D721Med (cell line): ENCODE data around the gene HOXA7.

Source experiments
- DNase-seq: peaks from one replicate; pipeline ENCODE4 v3.0.0; 2011; ENCODE audit warnings: low spot score; ENCODE audit not compliant: insufficient read length
- FAIRE-seq: peaks from 2 replicates; lab custom pipeline; 2011; peaks lifted over from hg19 to GRCh38; lab: Jason Lieb, UNC
- CTCF ChIP-seq: IDR thresholded peaks from 2 replicates; pipeline ENCODE4 v1.5.1; 2012; ENCODE audit warnings: mild to moderate bottlenecking, control low read depth; ENCODE audit not compliant: insufficient read depth; ENCODE audit errors: missing control alignments

HOXA7 gene

DNA sequence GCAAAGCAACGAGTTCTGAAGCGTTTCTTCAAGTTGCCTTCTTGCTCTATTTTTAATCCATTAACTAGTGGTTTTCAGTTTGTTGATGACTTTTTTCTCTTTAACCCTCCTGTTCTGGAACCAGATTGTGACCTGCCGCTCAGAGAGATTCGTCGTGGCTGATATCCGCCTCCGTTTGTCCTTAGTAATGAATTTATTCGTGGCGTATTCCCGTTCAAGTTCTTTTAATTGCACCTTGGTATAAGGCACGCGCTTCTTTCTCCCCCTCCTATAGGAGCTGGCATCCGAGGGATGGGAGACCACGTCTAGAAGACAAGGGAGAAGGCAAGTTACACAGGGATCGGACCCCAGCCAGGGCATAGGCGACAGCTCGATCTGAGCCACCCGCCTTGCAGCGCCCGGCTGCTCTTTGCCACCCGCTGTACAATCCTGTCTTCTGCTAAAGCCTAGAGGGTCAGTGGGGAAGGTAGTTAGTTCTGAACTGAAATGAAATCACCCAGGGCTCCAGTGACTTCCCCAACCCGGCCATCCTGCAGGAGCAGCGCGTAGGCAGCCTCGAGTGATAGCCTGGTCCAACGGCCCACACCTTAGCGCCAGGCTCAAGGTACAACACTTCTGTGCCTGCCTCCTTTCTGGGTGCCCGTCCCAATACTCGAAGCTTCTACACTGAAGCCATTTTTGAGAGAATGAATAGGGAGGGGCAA is 41.8 kb upstream of the HOXA7 start:
- TF ChIP-seq CTCF, result no peak
- FAIRE-seq (no peak), DNase-seq (no peak)

GRCh38 chr7:27197137-27198042 is 40.9 kb upstream of the HOXA7 start:
- FAIRE-seq (peak; percentile 77), DNase-seq (no peak)
- no peak for TF ChIP-seq CTCF

DNA sequence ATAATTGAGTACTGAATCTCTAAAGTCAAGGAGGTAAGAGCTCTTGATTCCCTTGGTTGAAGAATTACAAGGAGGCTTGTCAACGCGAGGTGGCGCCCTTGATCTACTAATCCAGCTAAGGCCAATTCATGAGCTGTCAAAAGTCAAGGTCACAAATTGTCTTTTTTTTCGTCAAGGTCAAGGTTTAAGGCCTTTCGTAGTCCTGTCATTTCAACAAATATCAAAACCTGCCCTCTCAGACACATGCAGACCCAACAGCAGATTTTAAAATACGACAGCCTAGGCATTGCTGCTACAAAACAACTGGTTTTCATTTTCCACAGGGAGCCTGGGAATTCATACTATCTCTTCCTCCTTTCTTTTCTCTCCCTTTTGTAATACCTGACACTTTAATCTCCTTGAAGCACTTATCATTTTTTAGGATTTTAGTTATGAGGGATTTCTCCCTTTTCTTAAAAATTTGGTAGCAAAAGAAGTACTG is 39.9 kb upstream of the HOXA7 start:
- peak; percentile 91 for TF ChIP-seq CTCF
- FAIRE-seq, result peak; percentile 84
- DNase-seq, result no peak

DNA sequence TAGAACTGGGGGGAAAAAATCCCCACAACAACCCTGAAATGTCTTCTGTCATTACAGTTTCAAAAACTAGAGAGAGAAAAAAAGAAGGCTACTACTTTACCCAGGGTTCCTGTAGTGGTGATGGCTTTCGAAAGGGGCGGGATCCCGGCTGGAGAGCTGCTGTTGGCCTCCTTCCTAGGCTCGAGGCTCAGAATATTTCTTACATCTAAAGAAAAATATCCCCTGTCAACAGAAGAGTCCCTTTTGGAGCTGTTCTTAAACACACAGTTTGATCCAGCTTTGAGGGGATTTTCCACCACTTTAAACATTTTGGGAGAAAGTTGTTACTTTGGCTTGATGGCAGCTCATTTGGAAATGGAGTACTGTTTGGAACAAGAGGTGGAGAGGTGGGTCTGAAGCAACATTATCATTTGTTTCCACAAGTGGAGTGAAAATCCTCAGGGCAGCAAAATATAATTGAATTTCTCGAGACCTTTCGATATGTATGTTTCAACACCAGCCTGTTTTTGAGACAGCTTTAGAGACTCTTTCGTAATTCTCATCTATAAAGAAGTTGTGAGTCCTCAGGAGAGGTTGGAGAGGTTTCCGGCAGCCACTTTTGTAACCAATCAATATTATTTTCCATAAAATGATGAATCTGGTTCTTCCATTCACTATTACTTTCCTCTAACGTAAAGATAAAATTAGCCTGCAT is 38.4 kb upstream of the HOXA7 start:
- no peak for TF ChIP-seq CTCF
- DNase-seq (no peak), FAIRE-seq (no peak)

- DNase-seq (no peak), FAIRE-seq (no peak)
- TF ChIP-seq CTCF, result no peak
These were observed 37.5 kb upstream of the HOXA7 start for GRCh38 chr7:27194002-27194352.

DNA sequence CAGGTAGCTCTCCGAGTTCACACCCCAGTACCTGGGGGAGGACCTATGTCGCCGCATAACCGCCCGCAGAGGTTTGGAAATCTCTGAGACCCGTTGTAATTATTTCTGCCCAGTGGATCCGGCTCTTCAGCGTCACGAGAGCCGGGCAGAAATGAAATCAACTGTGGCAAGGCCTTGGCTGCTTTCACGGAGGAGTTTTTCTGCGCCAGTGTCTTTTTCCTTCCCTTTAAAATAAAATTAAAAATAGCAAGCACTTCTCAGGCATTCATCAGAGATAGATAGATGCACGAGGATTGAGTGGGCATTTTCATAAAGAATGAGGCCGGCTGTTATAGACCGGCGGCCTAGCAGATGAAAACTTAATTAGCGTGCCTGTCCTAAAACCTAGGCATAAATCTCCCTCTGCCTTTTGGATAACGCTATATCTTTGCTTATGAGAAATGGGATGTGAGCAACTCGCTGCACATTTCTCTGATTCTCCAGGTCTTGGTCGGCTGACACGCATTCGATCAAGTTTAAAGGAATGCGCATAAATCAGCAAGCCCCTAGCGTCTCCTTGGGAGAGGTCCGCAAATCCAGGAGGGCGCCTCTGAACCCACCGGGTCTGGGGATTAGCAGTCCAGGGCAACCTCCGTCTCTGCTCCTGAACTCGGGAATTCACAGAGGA is 37.0 kb upstream of the HOXA7 start:
- DNase-seq (no peak), FAIRE-seq (no peak)
- no peak for TF ChIP-seq CTCF
